Transverse colon (tissue), 4 donors: Measurements from ENCODE around the gene ORC5. TPM values are rescaled to one million over a fixed set of nuclear protein-coding genes. Genes with fewer than 3 reads are reported as not detected.

ENCODE experiments used
- DNase-seq: peaks from one replicate; pipeline ENCODE4 v3.0.0-alpha.2; 2019
- H3K27ac ChIP-seq, 4 donors: fragments of 200-600 bp; sonication (generic); 2 replicates each; pipeline ENCODE4 v1.5.1; 2016 to 2018; ENCODE audit warnings: inconsistent platforms in 4 of 4
- H3K27me3 ChIP-seq: fragments of 200-600 bp; sonication (generic); 2 replicates; pipeline ENCODE4 v1.5.1; 2017; ENCODE audit warnings: inconsistent platforms
- H3K36me3 ChIP-seq, 4 donors: fragments of 200-600 bp; sonication (generic); 2 replicates each; pipeline ENCODE4 v1.5.1; 2017 to 2019; ENCODE audit warnings: inconsistent platforms in 4 of 4
- H3K4me1 ChIP-seq, 4 donors: fragments of 200-600 bp; sonication (generic); 2 replicates each; pipeline ENCODE4 v1.5.1; 2017 to 2020; ENCODE audit warnings: inconsistent platforms in 4 of 4
- H3K4me3 ChIP-seq, 4 donors: fragments of 200-600 bp; sonication (generic); 1 replicate in 1 of 4; 2 replicates in 3 of 4; pipeline versions ENCODE4 v1.5.1 to v1.6.1; 2017 to 2019; ENCODE audit warnings: inconsistent platforms in 4 of 4
- H3K9me3 ChIP-seq, 2 donors: fragments of 200-600 bp; sonication (generic); 2 replicates each; pipeline ENCODE4 v1.5.1; 2017 to 2019; ENCODE audit warnings: inconsistent platforms in 2 of 2
- CTCF ChIP-seq, 5 experiments: fragments of 200-600 bp in 3 of 5; fragments of 450-650 bp in 2 of 5; sonication (generic) in 3 of 5; IDR thresholded peaks; 1 replicate in 2 of 5; 2 replicates in 3 of 5; pipeline ENCODE4 v1.5.1; 2016 to 2017; ENCODE audit warnings: antibody characterized with exemption in 5 of 5, inconsistent platforms in 3 of 5, mild to moderate bottlenecking in 2 of 5, moderate library complexity in 1 of 5
- EP300 ChIP-seq: sonication (generic); formaldehyde crosslinking; IDR thresholded peaks from one replicate; pipeline ENCODE4 v1.6.1; 2017; ENCODE audit warnings: antibody characterized with exemption, low read depth
- POLR2A ChIP-seq: fragments of 450-650 bp; IDR thresholded peaks from one replicate; pipeline ENCODE4 v1.6.1; 2016; ENCODE audit warnings: antibody characterized with exemption, mild to moderate bottlenecking, moderate library complexity
- POLR2AphosphoS5 ChIP-seq, 3 donors: sonication (generic); formaldehyde crosslinking; IDR thresholded peaks; one replicate each; pipeline ENCODE4 v1.6.1; 2016; ENCODE audit warnings: antibody characterized with exemption in 3 of 3
- WGBS, 2 donors: methylation state at CpG; one replicate each; pipeline ENCODE4 v1.1.5; 2018; ENCODE audit warnings: low coverage in 1 of 2; 5-methylcytosine and 5-hydroxymethylcytosine counted together
- in situ Hi-C, 4 donors: fragments of 200-750 bp; cut with MboI; loops; one replicate each; pipeline versions ENCODE4 v1.15.0 to v1.15.1; 2017; ENCODE audit warnings: low sequenced_read_pairs in 3 of 4, low pct_ligation_motif_present in 1 of 4, low pct_unique_long_range_greater_than_20kb in 1 of 4
- intact Hi-C: fragments of 100-400 bp; cut with DNase I; formaldehyde crosslinking; loops from one replicate; pipeline ENCODE4 v1.15.1; 2023; ENCODE audit warnings: low total_unique reads
- total RNA-seq, 4 donors: library from RNA; depleted of rRNA; stranded (reverse); fragments of >200 nt; gene quantifications; one replicate each; pipeline ENCODE4 v1.1.0, GENCODE V29; 2016

The ORC5 gene
- total RNA-seq, 4 donors from 2014 or later, result 9.0 to 18.7 (median 11.3) TPM

- Histone ChIP-seq H3K27ac (no peak overlapping the region), H3K4me1 (no peaks in the 10 kb centered on the region), H3K36me3 (no peaks in the 10 kb centered on the region), H3K4me3 (no peak overlapping the region), H3K27me3 (peaks cover 3% of the 10 kb centered on the region), H3K9me3 (no peaks in the 10 kb centered on the region)
- TF ChIP-seq CTCF (IDR thresholded peaks at IDR 0.05) (no peak), POLR2A (no peak), POLR2AphosphoS5 (IDR thresholded peaks at IDR 0.05) (no peak), EP300 (no peak)
- 76% methylated on average over 6 of the region's 6 CpGs for WGBS, 2 donors
- no peak for DNase-seq
- intact Hi-C loops, result no loop called here
- in situ Hi-C loops, result no loop called here
These were observed 111.1 kb downstream of the ORC5 start for GRCh38 chr7:104096683-104097082.

- Histone ChIP-seq H3K9me3 (no peaks in the 10 kb centered on the region), H3K36me3 (no peaks in the 10 kb centered on the region), H3K4me3 (no peak overlapping the region), H3K27ac (no peak overlapping the region), H3K4me1 (no peaks in the 10 kb centered on the region), H3K27me3 (peaks cover 3% of the 10 kb centered on the region)
- in situ Hi-C loops (no loop called here), intact Hi-C loops (no loop called here)
- no peak for DNase-seq
- WGBS, 2 donors, result 58 to 90% methylated on average over 2 to 6 of the region's 6 CpGs
- TF ChIP-seq CTCF (IDR thresholded peaks at IDR 0.05), result no peak
- TF ChIP-seq POLR2A, result no peak
- no peak for TF ChIP-seq POLR2AphosphoS5 (IDR thresholded peaks at IDR 0.05)
- TF ChIP-seq EP300, result no peak
These were observed 114.7 kb downstream of the ORC5 start for GRCh38 chr7:104093127-104093526.

- no peak for DNase-seq
- H3K27ac ChIP-seq, result no peak overlapping the region
- intact Hi-C loops, result no loop called here
- H3K4me1 ChIP-seq, result no peaks in the 10 kb centered on the region
- no peaks in the 10 kb centered on the region for H3K9me3 ChIP-seq
- H3K36me3 ChIP-seq, result no peaks in the 10 kb centered on the region
- in situ Hi-C loops, result no loop called here
- H3K27me3 ChIP-seq, result peaks cover 3% of the 10 kb centered on the region
- WGBS, 2 donors, result 68 to 83% methylated on average over 1 to 4 of the region's 4 CpGs
- TF ChIP-seq POLR2A (no peak), POLR2AphosphoS5 (IDR thresholded peaks at IDR 0.05) (no peak), EP300 (no peak), CTCF (IDR thresholded peaks at IDR 0.05) (no peak)
- no peak overlapping the region for H3K4me3 ChIP-seq
These were observed 116.6 kb downstream of the ORC5 start for GRCh38 chr7:104091242-104091641.

GRCh38 chr7:104089612-104090011 is 118.2 kb downstream of the ORC5 start:
- in situ Hi-C loops, result no loop called here
- H3K27me3 ChIP-seq, result peaks cover 3% of the 10 kb centered on the region
- H3K27ac ChIP-seq, result no peak overlapping the region
- WGBS, 2 donors, result 49 to 53% methylated on average over 3 of the region's 3 CpGs
- H3K9me3 ChIP-seq, result no peaks in the 10 kb centered on the region
- no peak overlapping the region for H3K4me3 ChIP-seq
- no peaks in the 10 kb centered on the region for H3K36me3 ChIP-seq
- intact Hi-C loops, result no loop called here
- no peak for DNase-seq
- no peaks in the 10 kb centered on the region for H3K4me1 ChIP-seq
- TF ChIP-seq CTCF (IDR thresholded peaks at IDR 0.05), result no peak
- TF ChIP-seq POLR2AphosphoS5 (IDR thresholded peaks at IDR 0.05), result no peak
- no peak for TF ChIP-seq EP300
- TF ChIP-seq POLR2A, result no peak
